H1 (cell line): ENCODE data around the gene MYRF. TPM values are rescaled to one million over a fixed set of nuclear protein-coding genes. Genes with fewer than 3 reads are reported as not detected.

Source experiments
- CTCF ChIA-PET: fragments of 300-600 bp; sonication (Branson Sonifier 250); formaldehyde crosslinking; loops from one replicate; lab custom pipeline; 2021; ENCODE audit not compliant: partially characterized antibody; lab: Charles Lee
- POLR2A ChIA-PET: fragments of 300-600 bp; sonication (Branson Sonifier 250); formaldehyde crosslinking; loops from one replicate; lab custom pipeline; 2021; ENCODE audit warnings: inconsistent platforms; ENCODE audit not compliant: partially characterized antibody; lab: Charles Lee
- DNase-seq, 2 experiments: peaks; one replicate each; pipeline versions ENCODE4 v3.0.0 to v3.0.0-alpha.2; 2010 to 2022; ENCODE audit warnings: low spot score in 2 of 2, low read depth in 1 of 2, mixed read lengths in 1 of 2
- FAIRE-seq: peaks from 2 replicates; lab custom pipeline; 2011; peaks lifted over from hg19 to GRCh38; lab: Jason Lieb, UNC
- H2AFZ ChIP-seq: 2 replicates; pipeline ENCODE4 v1.8.1; 2012; ENCODE audit warnings: low read length, inconsistent platforms
- H2AK5ac ChIP-seq: 2 replicates; pipeline ENCODE4 v1.6.1; 2013; ENCODE audit warnings: low read depth, low read length
- H2BK120ac ChIP-seq: replicated peaks from 2 replicates; pipeline ENCODE3; 2013; ENCODE audit warnings: low read depth, low read length, inconsistent platforms
- H2BK12ac ChIP-seq: 2 replicates; pipeline ENCODE4 v1.6.1; 2013; ENCODE audit warnings: low read depth, low read length
- H2BK15ac ChIP-seq: 2 replicates; pipeline ENCODE4 v1.6.1; 2013; ENCODE audit warnings: low read length
- H2BK20ac ChIP-seq: 2 replicates; pipeline ENCODE4 v1.6.1; 2013; ENCODE audit warnings: low read length
- H2BK5ac ChIP-seq: 2 replicates; pipeline ENCODE4 v1.6.1; 2013; ENCODE audit warnings: low read depth, low read length
- H3K14ac ChIP-seq: 2 replicates; pipeline ENCODE4 v1.6.1; 2013; ENCODE audit warnings: inconsistent platforms; ENCODE audit not compliant: insufficient read length
- H3K18ac ChIP-seq: 2 replicates; pipeline ENCODE4 v1.6.1; 2013; ENCODE audit warnings: low read length; ENCODE audit errors: extremely low read depth
- H3K23ac ChIP-seq: 2 replicates; pipeline ENCODE4 v1.6.1; 2013; ENCODE audit warnings: inconsistent platforms; ENCODE audit not compliant: insufficient read length
- H3K23me2 ChIP-seq: 2 replicates; pipeline ENCODE4 v1.6.1; 2013; ENCODE audit warnings: low read depth, low read length
- H3K27ac ChIP-seq: 2 replicates; pipeline ENCODE4 v1.6.1; 2011; ENCODE audit warnings: low read depth, low read length, inconsistent platforms
- H3K27me3 ChIP-seq, 4 experiments: replicated peaks in 1 of 4; 1 replicate in 1 of 4; 2 replicates in 3 of 4; pipeline versions ENCODE4 v1.6.1 to v1.8.1; 2011 to 2013; ENCODE audit warnings: low read length in 3 of 4, mild to moderate bottlenecking in 3 of 4, inconsistent platforms in 2 of 4, mixed read lengths in 2 of 4, moderate library complexity in 1 of 4; ENCODE audit not compliant: control insufficient read depth in 3 of 4, insufficient read depth in 3 of 4; ENCODE audit errors: extremely low read depth in 1 of 4
- H3K36me3 ChIP-seq, 4 experiments: 2 replicates each; pipeline versions ENCODE4 v1.6.1 to v1.8.1; 2011 to 2013; ENCODE audit warnings: mild to moderate bottlenecking in 4 of 4, low read length in 3 of 4, moderate library complexity in 2 of 4, control low read depth in 1 of 4, inconsistent platforms in 1 of 4; ENCODE audit not compliant: insufficient read depth in 4 of 4, control insufficient read depth in 2 of 4
- H3K4ac ChIP-seq: replicated peaks from 2 replicates; pipeline ENCODE3; 2013; ENCODE audit warnings: low read length, low read depth, mixed read lengths, inconsistent platforms; ENCODE audit not compliant: insufficient read length
- H3K4me1 ChIP-seq, 4 experiments: replicated peaks in 1 of 4; 1 replicate in 1 of 4; 2 replicates in 3 of 4; pipeline versions ENCODE4 v1.6.1 to v1.8.1; 2011 to 2013; ENCODE audit warnings: low read length in 3 of 4, inconsistent platforms in 2 of 4, mixed read lengths in 1 of 4; ENCODE audit not compliant: insufficient read depth in 4 of 4, control insufficient read depth in 3 of 4
- H3K4me2 ChIP-seq, 2 experiments: 2 replicates each; pipeline versions ENCODE4 v1.6.1 to v1.8.1; 2011 to 2013; ENCODE audit warnings: low read depth in 2 of 2, low read length in 2 of 2, control low read depth in 1 of 2, inconsistent platforms in 1 of 2, mild to moderate bottlenecking in 1 of 2; ENCODE audit not compliant: insufficient read depth in 1 of 2
- H3K4me3 ChIP-seq, 4 experiments: fragments of 200-600, 300-600 bp in 1 of 4; sonication (generic), shearing (Covaris generic), sonication (Bioruptor Twin) in 1 of 4; 2 replicates each; pipeline versions ENCODE4 v1.5.1 to v1.8.1; 2011 to 2016; ENCODE audit warnings: low read length in 4 of 4, low read depth in 3 of 4, control low read depth in 2 of 4, inconsistent platforms in 2 of 4, mild to moderate bottlenecking in 2 of 4, mixed read lengths in 1 of 4, moderate library complexity in 1 of 4; ENCODE audit not compliant: insufficient read depth in 2 of 4; ENCODE audit errors: extremely low read depth in 1 of 4
- H3K56ac ChIP-seq: replicated peaks from 2 replicates; pipeline ENCODE3; 2013; ENCODE audit warnings: low read depth, mild to moderate bottlenecking, mixed read lengths, low read length, inconsistent platforms; ENCODE audit not compliant: insufficient read length
- H3K79me1 ChIP-seq: 2 replicates; pipeline ENCODE4 v1.6.1; 2013; ENCODE audit warnings: low read depth, low read length, control low read depth
- H3K79me2 ChIP-seq, 2 experiments: 2 replicates each; pipeline versions ENCODE4 v1.6.1 to v1.8.1; 2012 to 2013; ENCODE audit warnings: low read length in 2 of 2, mild to moderate bottlenecking in 2 of 2, inconsistent platforms in 1 of 2; ENCODE audit not compliant: insufficient read depth in 2 of 2, control insufficient read depth in 1 of 2
- H3K9ac ChIP-seq, 4 experiments: replicated peaks in 1 of 4; 1 replicate in 1 of 4; 2 replicates in 3 of 4; pipeline versions ENCODE4 v1.6.1 to v1.8.1; 2011 to 2013; ENCODE audit warnings: low read depth in 3 of 4, low read length in 3 of 4, control low read depth in 2 of 4, mild to moderate bottlenecking in 2 of 4, moderate library complexity in 2 of 4, inconsistent platforms in 1 of 4; ENCODE audit errors: extremely low read depth in 1 of 4
- H3K9me3 ChIP-seq, 2 experiments: 2 replicates each; pipeline versions ENCODE4 v1.6.1 to v1.8.1; 2012 to 2013; ENCODE audit warnings: mild to moderate bottlenecking in 2 of 2, moderate library complexity in 2 of 2, control low read depth in 1 of 2, inconsistent platforms in 1 of 2, low read depth in 1 of 2, low read length in 1 of 2, mixed read lengths in 1 of 2; ENCODE audit not compliant: insufficient read depth in 2 of 2
- H4K20me1 ChIP-seq, 2 experiments: replicated peaks in 1 of 2; 2 replicates each; pipeline versions ENCODE3 to v1.8.1; 2011 to 2013; ENCODE audit warnings: inconsistent platforms in 2 of 2, low read length in 2 of 2, mild to moderate bottlenecking in 1 of 2; ENCODE audit not compliant: insufficient read depth in 2 of 2, control insufficient read depth in 1 of 2
- H4K5ac ChIP-seq: 2 replicates; pipeline ENCODE4 v1.6.1; 2013; ENCODE audit warnings: low read length, low read depth, mixed read lengths, inconsistent platforms; ENCODE audit not compliant: insufficient read length
- H4K8ac ChIP-seq: 2 replicates; pipeline ENCODE4 v1.8.0; 2013; ENCODE audit warnings: mild to moderate bottlenecking, moderate library complexity, low read length, inconsistent platforms; ENCODE audit not compliant: insufficient read depth; ENCODE audit errors: extremely low read depth
- H4K91ac ChIP-seq: replicated peaks from 2 replicates; pipeline ENCODE3; 2013; ENCODE audit warnings: low read length, mixed read lengths, inconsistent platforms; ENCODE audit not compliant: insufficient read length
- PHF8 ChIP-seq: fragments of 200-600 bp; sonication (generic); conservative IDR thresholded peaks from 2 replicates; pipeline ENCODE4 v1.7.1; 2012; ENCODE audit warnings: low read depth, mild to moderate bottlenecking, inconsistent platforms, low read length, moderate library complexity
- TAF1 ChIP-seq: IDR thresholded peaks from 2 replicates; pipeline ENCODE4 v1.6.1; 2011; ENCODE audit warnings: mild to moderate bottlenecking, low read depth, low read length
- WGBS, 2 experiments: shearing (Covaris generic) in 1 of 2; methylation state at CpG; one replicate each; pipeline versions ENCODE4 v1.1.6 to v1.1.7; 2013 to 2015; ENCODE audit warnings: low lambda C conversion rate in 2 of 2, mixed read lengths in 2 of 2, inconsistent platforms in 1 of 2, low coverage in 1 of 2, missing lambda C conversion rate in 1 of 2; ENCODE audit not compliant: insufficient replicate concordance in 2 of 2, insufficient coverage in 1 of 2, insufficient read length in 1 of 2; ENCODE audit errors: extremely low coverage in 1 of 2, missing lambda C conversion rate in 1 of 2; 5-methylcytosine and 5-hydroxymethylcytosine counted together
- polyA plus RNA-seq, 7 experiments: library from polyadenylated mRNA; depleted of rRNA in 3 of 7; stranded (reverse) in 5 of 7; unstranded in 2 of 7; fragments of >200 nt in 5 of 7; fragments of 200-250 nt in 2 of 7; gene quantifications; 1 replicate in 5 of 7; 2 replicates in 1 of 7; 4 replicates in 1 of 7; pipeline versions ENCODE4 v1.2.1 to v1.2.3, GENCODE V29; 2011 to 2013; ENCODE audit warnings: missing spikeins in 2 of 7, mixed read lengths in 2 of 7
- total RNA-seq: library from RNA; stranded (reverse); fragmentation: NEBNext Ultra II Directional; extraction: Animal tissue kit (Norgen Biotek cat#: 25700); gene quantifications from 2 replicates; pipeline ENCODE4 v1.2.1, GENCODE V29; 2021
- TF ChIP-seq, protein P1 (sequence below): IDR thresholded peaks from 2 replicates; pipeline ENCODE4 v1.6.1; 2011; ENCODE audit warnings: low read depth, mild to moderate bottlenecking, low read length; ENCODE audit not compliant: insufficient read depth

Gene MYRF
- total and polyA plus RNA-seq, 2 of the 8 experiments (the other 6 are each of a cell fraction or from before 2014, with no cell fraction given): 6.0 to 6.1 TPM

DNA sequence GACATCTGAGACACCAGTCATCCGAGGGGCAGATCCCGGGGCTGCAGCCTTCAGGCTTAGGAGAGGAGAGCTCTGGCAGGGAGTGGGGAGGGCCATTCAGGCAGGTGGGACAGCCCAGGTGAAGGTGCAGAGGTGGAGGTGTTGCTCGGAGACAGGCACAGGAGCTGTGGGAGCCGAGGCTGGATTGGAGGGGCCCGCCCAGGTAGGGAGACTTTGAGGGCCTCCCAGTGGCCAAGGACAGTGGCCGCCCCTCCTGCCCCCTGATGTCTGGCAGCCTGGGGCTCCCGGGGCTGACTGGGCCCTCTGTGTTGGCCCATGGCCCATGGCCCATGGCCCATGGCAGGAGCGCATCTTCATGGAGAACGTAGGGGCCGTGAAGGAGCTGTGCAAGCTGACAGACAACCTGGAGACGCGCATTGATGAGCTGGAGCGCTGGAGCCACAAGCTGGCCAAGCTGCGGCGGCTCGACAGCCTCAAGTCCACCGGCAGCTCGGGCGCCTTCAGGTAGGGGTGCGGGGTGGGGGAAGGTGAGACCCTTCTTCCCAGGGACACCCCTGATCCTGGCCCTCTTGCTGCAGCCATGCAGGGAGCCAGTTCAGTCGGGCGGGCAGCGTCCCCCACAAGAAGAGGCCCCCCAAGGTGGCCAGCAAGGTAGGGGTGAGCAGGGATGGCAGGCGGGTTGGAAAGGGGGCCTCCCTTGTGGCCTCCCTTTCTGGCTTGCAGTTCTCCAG, 26.6 kb downstream of the MYRF start:
- Histone ChIP-seq H2AK5ac (no peak overlapping the region), H3K9ac (no peak overlapping the region), H3K4me1 (peaks cover 0 to 7% (median 5%) of the 10 kb centered on the region in 4 experiments; a peak in 6 of 7 replicates), H3K4me3 (no peak overlapping the region), H2BK5ac (no peak overlapping the region), H3K27me3 (no peaks in the 10 kb centered on the region; a peak in 1 of 7 replicates), H3K36me3 (no peaks in the 10 kb centered on the region; a peak in 1 of 8 replicates), H3K4me2 (no peak overlapping the region), H3K4ac (no peak overlapping the region), H3K79me1 (no peaks in the 10 kb centered on the region), H3K56ac (no peak overlapping the region), H4K20me1 (peaks cover 0 to 3% of the 10 kb centered on the region in 2 experiments), H2BK20ac (no peak overlapping the region), H3K79me2 (no peaks in the 10 kb centered on the region), H3K27ac (no peak overlapping the region), H2BK15ac (no peak overlapping the region), H3K23me2 (no peaks in the 10 kb centered on the region), H4K5ac (no peak overlapping the region), H3K23ac (no peak overlapping the region), H3K14ac (no peak overlapping the region), H2AFZ (no peak overlapping the region), H3K18ac (no peak overlapping the region), H3K9me3 (no peaks in the 10 kb centered on the region), H2BK120ac (no peak overlapping the region), H4K91ac (no peak overlapping the region), H4K8ac (peak overlapping the region; percentile 8; the same call in 1 of the 2 replicates), H2BK12ac (no peak overlapping the region)
- FAIRE-seq: no peak
- no peak for DNase-seq
- TF ChIP-seq PHF8: no peak
- TF ChIP-seq, protein P1, sequence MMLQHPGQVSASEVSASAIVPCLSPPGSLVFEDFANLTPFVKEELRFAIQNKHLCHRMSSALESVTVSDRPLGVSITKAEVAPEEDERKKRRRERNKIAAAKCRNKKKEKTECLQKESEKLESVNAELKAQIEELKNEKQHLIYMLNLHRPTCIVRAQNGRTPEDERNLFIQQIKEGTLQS: no peak
- TF ChIP-seq TAF1: no peak
- ChIA-PET POLR2A (interaction anchor here (1.0 to 5.2 kb wide), 5 partner anchors 9 to 33 kb away, joined by 3 to 56 read pairs (median 5); partner anchors contain the start of genes FEN1 and TMEM258), CTCF (interaction anchor here (0.5 to 7.2 kb wide), 9 partner anchors 8 to 63 kb away, joined by 4 to 48 read pairs (median 6); partner anchors contain the start of genes FEN1, MYRF and TMEM258)
- 93% methylated on average over 16 of the region's 24 CpGs; no CpG with 5 or more reads in 1 of the 2 experiments for WGBS, 2 experiments
